Tibial nerve (tissue), 4 donors: Measurements from ENCODE around the gene FIGLA. TPM values are rescaled to one million over a fixed set of nuclear protein-coding genes. Genes with fewer than 3 reads are reported as not detected.

Source experiments
- DNase-seq, 2 donors: peaks; one replicate each; pipeline ENCODE4 v3.0.0-alpha.2; 2019; ENCODE audit warnings: low spot score in 2 of 2
- H3K27ac ChIP-seq, 4 donors: fragments of 200-600 bp; sonication (generic) in 3 of 4; one replicate each; pipeline ENCODE4 v1.5.1; 2017 to 2019; ENCODE audit warnings: mild to moderate bottlenecking in 1 of 4
- H3K27me3 ChIP-seq, 2 donors: fragments of 200-600 bp; sonication (generic) in 1 of 2; one replicate each; pipeline versions ENCODE4 v1.5.1 to v1.6.0; 2017 to 2019
- H3K36me3 ChIP-seq, 3 donors: fragments of 200-600 bp; sonication (generic); one replicate each; pipeline ENCODE4 v1.5.1; 2018 to 2019
- H3K4me1 ChIP-seq, 4 donors: fragments of 200-600 bp; sonication (generic) in 3 of 4; one replicate each; pipeline ENCODE4 v1.5.1; 2017 to 2019
- H3K4me3 ChIP-seq, 4 donors: fragments of 200-600 bp; sonication (generic) in 3 of 4; one replicate each; pipeline ENCODE4 v1.5.1; 2017 to 2019; ENCODE audit warnings: mild to moderate bottlenecking in 1 of 4, moderate library complexity in 1 of 4
- H3K9me3 ChIP-seq, 4 donors: fragments of 200-600 bp; sonication (generic) in 3 of 4; one replicate each; pipeline ENCODE4 v1.5.1; 2017 to 2019
- CTCF ChIP-seq, 5 experiments: fragments of 200-600 bp in 3 of 5; fragments of 450-650 bp in 2 of 5; sonication (generic) in 3 of 5; IDR thresholded peaks; one replicate each; pipeline ENCODE4 v1.5.1; 2016 to 2019; ENCODE audit warnings: antibody characterized with exemption in 5 of 5, mild to moderate bottlenecking in 3 of 5, moderate library complexity in 2 of 5
- EP300 ChIP-seq, 2 donors: sonication (generic); formaldehyde crosslinking; IDR thresholded peaks; one replicate each; pipeline ENCODE4 v1.6.1; 2017; ENCODE audit warnings: antibody characterized with exemption in 2 of 2, mild to moderate bottlenecking in 1 of 2
- POLR2A ChIP-seq, 2 donors: fragments of 450-650 bp; IDR thresholded peaks; one replicate each; pipeline ENCODE4 v1.6.1; 2017; ENCODE audit warnings: antibody characterized with exemption in 2 of 2, mild to moderate bottlenecking in 2 of 2, moderate library complexity in 2 of 2
- WGBS, 2 donors: methylation state at CpG; one replicate each; pipeline ENCODE4 v1.1.5; 2018; 5-methylcytosine and 5-hydroxymethylcytosine counted together
- small RNA-seq: library from RNA; depleted of rRNA; stranded (forward); fragments of <200 nt; gene quantifications from one replicate; pipeline ENCODE3, GENCODE V24; 2016
- total RNA-seq, 4 donors: library from RNA; depleted of rRNA; stranded (reverse); fragments of >200 nt; gene quantifications; one replicate each; pipeline ENCODE4 v1.1.0, GENCODE V29; 2016

The FIGLA gene
- total RNA-seq, 4 donors from 2014 or later = not detected

DNA sequence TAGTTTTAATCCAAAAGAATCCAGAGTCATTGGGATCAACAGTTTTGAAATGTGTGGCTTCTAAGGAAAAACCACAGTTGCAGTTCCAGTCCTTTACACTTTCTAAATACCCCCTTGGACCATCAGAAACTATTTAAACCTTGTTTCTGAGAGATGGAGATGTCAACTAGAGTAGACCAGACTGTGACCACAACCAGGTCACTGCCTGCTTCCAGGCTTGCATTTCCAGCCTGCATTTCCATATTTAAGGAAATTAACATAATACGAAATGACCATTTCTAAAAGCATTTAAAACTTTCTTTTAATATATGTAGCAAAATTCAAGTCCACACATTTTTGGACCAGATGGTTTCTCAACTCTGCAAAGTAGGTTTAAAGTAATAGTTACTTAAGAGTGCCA lies 60.8 kb downstream of the FIGLA start:
- no peak for TF ChIP-seq EP300 (IDR thresholded peaks at IDR 0.05)
- no peak for TF ChIP-seq CTCF (IDR thresholded peaks at IDR 0.05)
- no peak for TF ChIP-seq POLR2A (IDR thresholded peaks at IDR 0.05)
- Histone ChIP-seq H3K27me3 (peaks cover 0 to 9% of the 10 kb centered on the region in 2 donors), H3K27ac (no peak overlapping the region), H3K9me3 (no peaks in the 10 kb centered on the region), H3K36me3 (no peaks in the 10 kb centered on the region), H3K4me1 (no peaks in the 10 kb centered on the region), H3K4me3 (no peak overlapping the region)
- DNase-seq = no peak
- 85 to 100% methylated on average over 1 of the region's 1 CpG for WGBS, 2 donors

DNA sequence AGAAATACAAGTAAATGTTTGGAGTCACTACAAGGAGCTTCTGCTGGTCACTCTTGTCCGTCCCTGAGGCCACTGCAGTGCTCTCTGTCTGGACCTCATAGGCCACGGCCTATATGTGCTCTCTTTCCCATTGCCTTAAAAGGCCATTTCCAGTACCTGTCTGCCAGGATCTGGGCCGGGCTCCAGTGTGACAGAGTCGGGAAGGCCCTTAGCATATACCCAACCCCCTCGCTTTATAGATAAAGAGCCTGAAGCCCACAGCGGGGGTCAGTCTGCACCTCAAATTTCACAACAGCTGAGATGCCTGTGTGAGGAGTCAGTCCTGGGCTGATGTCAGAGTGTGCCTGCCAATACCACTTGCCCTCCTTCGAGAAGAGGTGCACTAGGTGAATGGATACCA lies 62.3 kb downstream of the FIGLA start:
- Histone ChIP-seq H3K27ac (no peak overlapping the region), H3K27me3 (no peaks in the 10 kb centered on the region), H3K9me3 (no peaks in the 10 kb centered on the region), H3K4me3 (no peak overlapping the region), H3K4me1 (no peaks in the 10 kb centered on the region), H3K36me3 (no peaks in the 10 kb centered on the region)
- no peak for TF ChIP-seq EP300 (IDR thresholded peaks at IDR 0.05)
- no peak for TF ChIP-seq CTCF (IDR thresholded peaks at IDR 0.05)
- no peak for TF ChIP-seq POLR2A (IDR thresholded peaks at IDR 0.05)
- 77 to 85% methylated on average over 7 of the region's 7 CpGs for WGBS, 2 donors
- no peak for DNase-seq

Small RNAs within 50 kb of the gene (small RNA-seq; reads per million reads assigned to genes)
- not detected for gene HMGN2P21

Other genes starting within 250 kb of the FIGLA start
- gene TGFA, start 236.8 kb downstream of the FIGLA start, total RNA-seq = 10 to 100 TPM in 2 of 4 donors, 1 to 10 TPM in 2; 3.0 to 12.6 (median 9.6) TPM
- 1 to 10 TPM in 3 of 4 donors, under 1 TPM in 1; 0.63 to 6.0 (median 3.2) TPM for gene ADD2, start 22.4 kb downstream of the FIGLA start, total RNA-seq
- under 1 TPM in 2 of 4 donors, not detected in 2; 0.30 to 0.44 TPM for gene CLEC4F, start 30.0 kb upstream of the FIGLA start, total RNA-seq
- under 1 TPM in 1 of 4 donors, not detected in 3; 0.21 TPM for gene CD207, start 45.2 kb upstream of the FIGLA start, total RNA-seq
- gene VAX2, start 109.9 kb upstream of the FIGLA start, total RNA-seq = 1 to 10 TPM in 2 of 4 donors, under 1 TPM in 2; 0.44 to 3.3 (median 1.2) TPM
- 1 to 10 TPM in 2 of 4 donors, not detected in 2; 1.2 to 2.5 TPM for gene ATP6V1B1, start 145.3 kb upstream of the FIGLA start, total RNA-seq
- 1 to 10 TPM; 1.3 to 9.0 (median 2.7) TPM for gene ANKRD53, start 188.0 kb upstream of the FIGLA start, total RNA-seq
- gene TEX261, start 204.2 kb upstream of the FIGLA start, total RNA-seq = 10 to 100 TPM; 36.1 to 38.7 (median 37.0) TPM